LoVo (cell line): ENCODE measurements around the gene CRACR2A.

Experiments
- DNase-seq: peaks from one replicate; pipeline ENCODE4 v3.0.0-alpha.2; 2016; ENCODE audit warnings: low spot score

The CRACR2A gene

DNA sequence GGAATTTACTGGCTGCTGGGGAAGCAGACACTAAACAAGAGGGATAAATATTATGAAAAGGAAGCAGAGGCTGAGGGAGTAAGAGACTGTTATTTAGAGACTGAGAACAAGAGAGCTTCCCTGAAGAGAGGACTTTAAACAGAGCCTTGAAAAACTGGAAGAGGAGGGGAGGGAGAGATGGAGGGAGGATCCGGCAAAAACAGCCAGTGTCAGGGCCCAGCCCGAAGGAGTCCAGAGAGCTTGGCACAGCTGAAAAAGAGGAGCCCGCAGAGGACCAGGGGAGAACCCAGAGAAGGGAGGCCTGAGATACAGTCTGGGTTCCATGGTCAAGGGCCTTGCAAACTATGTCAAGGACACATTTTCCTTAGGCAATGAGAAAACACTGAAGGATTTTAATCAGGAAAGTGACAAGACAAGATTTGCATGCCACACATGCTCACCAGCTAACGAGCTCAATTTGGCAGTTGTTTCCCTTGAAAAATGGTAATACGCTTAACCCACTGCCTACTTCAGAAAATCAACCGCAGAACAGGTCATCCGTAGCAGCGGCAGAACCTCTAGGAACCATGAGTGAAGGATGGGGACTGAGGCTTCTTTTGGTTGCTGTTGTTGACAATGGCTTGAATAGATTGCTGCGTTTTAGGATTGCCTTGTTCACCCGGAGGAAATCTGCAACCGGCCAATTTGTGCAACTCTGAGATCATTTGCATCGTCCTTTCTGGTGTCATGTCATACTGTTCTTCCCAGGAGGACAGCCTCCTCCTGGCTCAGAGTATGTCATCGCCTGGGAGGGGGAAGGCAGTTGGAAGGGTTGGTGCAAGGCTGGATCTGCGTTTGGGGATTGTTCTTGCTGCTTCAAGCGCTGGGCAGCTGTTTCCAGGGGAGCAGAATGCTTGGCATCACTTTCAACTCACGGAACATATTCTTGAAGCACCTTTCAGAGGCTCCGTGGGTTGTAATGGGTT lies 153.7 kb downstream of the CRACR2A start:
- no peak for DNase-seq

GRCh38 chr12:3597526-3598210 lies 155.2 kb downstream of the CRACR2A start:
- no peak for DNase-seq

DNA sequence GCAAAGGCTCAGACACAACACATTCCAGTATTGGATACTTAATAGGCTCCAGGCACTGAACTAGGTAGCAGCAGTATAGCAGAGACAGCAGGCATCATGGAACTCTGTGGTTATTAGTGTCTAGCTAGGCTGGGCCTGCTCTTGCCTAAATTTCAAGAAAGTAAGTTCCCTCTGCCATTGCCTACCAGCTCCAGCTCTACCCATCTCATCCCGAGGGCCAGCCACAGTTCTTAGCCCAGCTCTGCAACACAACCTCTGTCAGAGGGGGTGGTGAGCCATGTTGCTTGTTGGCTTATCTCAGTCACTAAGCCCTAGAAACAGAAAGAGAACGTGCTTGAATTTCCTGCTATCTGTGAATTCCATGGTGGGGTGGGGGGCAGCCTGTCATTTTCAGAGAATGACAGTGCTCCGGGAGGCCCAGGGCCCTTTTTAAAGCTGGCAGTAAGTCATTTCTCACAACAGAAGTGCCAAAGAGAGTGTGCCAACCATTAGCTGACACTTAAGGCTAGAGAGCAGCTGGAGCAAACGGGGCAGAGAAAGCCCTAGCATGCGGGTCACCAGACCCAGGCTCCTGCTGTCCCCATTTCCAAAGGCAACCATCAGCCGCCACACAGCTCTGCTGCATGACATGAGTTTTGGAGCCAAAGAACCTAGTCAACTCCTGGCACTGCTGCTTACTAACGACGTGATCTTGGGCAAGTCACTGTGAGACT lies 156.1 kb downstream of the CRACR2A start:
- DNase-seq: no peak

GRCh38 chr12:3595721-3596120 lies 157.2 kb downstream of the CRACR2A start:
- no peak for DNase-seq

DNA sequence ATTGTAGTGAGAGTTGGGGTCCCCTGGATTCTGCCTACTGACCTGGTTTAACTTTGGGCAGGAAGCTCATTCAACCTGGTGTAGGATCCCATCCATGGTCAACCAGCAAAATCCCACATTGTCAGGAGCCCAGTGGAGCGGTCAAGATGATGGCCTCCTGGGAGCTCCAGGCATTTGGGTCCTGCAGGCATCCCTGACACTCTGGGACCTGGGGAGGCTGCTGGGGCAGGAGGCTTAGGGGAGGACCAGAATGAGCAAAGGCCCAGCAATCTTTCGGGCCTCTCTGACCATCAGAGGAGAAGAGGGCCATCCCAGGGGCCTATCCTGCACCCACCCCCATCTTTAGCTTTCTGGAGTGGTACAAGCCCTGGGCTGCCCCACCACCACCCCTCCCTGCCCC lies 157.9 kb downstream of the CRACR2A start:
- no peak for DNase-seq

- no peak for DNase-seq
Measured at GRCh38 chr12:3593906-3594483, 158.9 kb downstream of the CRACR2A start.

DNA sequence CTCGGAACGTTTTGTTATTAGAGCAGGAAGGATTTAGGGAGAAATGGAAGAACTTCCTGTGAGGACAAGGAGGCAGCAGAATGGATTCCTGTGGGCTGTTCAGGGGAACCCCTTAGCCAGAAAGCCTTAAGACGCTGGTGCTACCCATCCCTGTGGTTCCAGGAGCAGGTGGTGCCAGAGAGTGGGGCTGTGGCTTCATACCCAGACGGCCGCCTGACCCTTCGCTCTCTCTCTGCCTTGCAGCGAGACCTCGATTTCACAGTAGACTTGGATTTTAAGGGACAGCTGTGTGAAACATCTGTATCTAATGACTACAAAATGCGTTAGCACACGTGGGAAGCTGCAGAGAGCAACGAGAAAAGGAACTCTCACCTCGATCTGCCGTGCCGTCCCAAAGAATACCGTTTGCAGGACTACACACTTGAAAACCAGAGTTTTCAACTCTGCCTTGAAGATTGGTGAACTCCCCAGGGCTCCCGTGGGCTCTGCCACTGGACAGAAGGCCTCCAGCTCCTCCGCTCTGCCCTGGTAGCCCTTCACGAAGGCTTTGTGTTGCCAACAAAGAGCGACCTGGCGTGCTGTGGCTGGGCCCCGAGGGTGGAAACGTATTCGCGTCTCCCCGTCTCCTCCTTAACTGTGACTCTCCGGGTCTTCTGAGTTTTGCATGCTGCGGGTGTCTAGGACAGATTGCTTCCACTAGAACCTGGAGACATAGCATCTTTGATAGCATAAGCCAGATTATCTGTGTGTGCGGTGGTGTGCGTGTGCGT lies 159.9 kb downstream of the CRACR2A start:
- DNase-seq: no peak

GRCh38 chr12:3589745-3590144 lies 163.2 kb downstream of the CRACR2A start:
- DNase-seq: no peak

- DNase-seq: no peak
Measured at GRCh38 chr12:3587402-3588013, 165.4 kb downstream of the CRACR2A start.

GRCh38 chr12:3583656-3584334 lies 169.1 kb downstream of the CRACR2A start:
- no peak for DNase-seq

DNA sequence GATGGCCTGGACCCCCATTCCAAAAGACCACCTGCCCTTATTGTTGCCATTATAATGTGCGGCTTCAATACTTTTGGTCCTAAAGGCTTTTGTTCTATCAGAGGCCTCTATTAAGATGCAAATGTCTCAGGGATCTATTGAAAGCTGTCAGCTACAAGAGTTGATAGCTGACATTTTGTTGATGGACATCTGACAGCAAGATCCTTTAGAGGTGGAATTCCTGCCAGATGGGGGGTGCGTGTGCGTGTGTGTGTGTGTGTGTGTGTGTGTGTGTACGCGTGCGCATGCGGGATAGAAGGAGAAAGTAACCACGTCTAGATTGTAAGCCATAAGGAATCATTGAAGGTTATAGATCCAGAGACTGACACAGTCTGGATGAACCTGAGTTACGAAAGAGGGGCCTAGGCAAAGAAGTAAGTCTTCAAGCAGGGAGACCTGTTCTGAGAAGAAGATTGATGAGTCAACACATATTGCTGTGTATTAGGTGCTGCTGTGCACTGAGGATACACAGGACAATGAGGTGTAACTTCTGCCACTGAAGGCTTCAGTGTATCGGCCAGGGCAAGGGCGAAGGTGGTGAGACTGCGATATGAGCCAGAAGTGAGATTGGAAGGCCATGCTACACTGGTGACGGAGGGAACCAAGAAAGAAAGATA lies 172.7 kb downstream of the CRACR2A start:
- no peak for DNase-seq

DNA sequence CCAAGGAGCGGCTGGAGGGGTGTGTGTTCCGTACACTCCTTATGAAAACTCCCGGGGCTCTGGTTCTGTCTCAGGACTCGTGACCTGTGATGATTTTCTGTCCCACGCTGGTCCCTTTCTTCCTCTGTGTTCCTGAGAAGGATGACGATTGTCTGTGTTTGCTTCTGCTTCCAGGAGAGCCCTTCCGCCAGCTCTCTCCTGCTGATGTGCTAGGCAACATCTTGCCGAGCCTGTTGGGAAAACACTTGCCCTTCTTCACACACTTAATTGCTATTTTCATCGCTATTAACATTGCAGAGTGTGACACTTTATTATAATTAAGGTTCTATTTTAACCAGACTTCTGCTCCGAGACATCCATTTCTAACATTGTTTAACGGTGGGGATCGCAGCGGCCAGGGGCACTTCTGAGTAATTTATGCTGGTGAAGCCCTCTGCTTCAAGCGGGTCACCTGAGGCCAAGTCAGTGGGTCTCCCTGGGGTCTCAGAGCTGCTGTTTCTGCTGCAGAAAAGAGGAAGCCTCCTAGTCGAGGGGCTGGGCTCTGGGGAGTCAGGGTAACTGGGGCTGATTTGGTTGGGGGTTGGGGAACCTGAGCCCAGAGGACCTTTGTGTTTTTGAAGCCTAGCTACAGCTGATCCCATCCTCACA lies 173.3 kb downstream of the CRACR2A start:
- DNase-seq: no peak

GRCh38 chr12:3578557-3578956 lies 174.4 kb downstream of the CRACR2A start:
- DNase-seq: no peak

GRCh38 chr12:3576891-3577290 lies 176.0 kb downstream of the CRACR2A start:
- DNase-seq: no peak

GRCh38 chr12:3574986-3575385 lies 177.9 kb downstream of the CRACR2A start:
- DNase-seq: no peak

DNA sequence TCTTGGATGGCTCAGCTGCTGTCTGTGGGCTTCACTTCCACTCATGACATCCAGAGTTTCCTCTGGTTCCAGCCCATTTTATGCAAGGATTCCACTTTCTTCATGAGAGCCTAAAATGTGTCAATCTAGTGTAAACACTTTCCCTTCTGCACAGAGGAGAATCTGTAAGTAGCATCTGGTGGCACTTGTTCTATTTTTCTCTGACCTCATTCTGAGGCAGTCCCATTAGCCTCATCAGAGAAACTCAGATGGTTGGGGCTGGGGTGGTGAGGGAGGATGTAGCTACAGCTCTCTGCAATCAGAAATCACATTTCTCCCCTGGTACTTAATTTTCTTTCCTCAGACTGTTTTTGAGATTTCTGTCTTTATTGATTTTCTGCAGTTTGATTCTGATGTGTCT lies 180.3 kb downstream of the CRACR2A start:
- no peak for DNase-seq

DNA sequence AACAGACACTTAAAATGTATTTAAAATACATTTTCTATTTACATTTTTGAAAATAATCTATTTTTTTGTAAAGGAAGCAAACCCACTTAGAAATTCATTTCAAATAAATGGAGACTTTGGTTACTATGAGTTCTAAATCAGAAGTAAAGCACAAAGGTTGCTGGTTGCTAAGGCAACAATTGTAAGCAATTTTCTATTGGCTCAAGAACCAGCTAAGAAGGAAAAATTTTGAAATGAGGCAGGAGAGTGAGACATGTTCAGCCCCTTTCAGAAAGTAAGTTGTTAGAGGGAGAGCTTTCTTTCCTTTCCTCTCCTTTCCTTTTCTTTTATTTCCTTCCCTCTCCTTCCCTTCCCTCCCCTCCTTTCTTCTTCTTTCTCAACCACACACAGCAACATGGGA lies 181.2 kb downstream of the CRACR2A start:
- no peak for DNase-seq

- no peak for DNase-seq
Measured at GRCh38 chr12:3571323-3571722, 181.6 kb downstream of the CRACR2A start.

GRCh38 chr12:3568695-3569094 lies 184.2 kb downstream of the CRACR2A start:
- DNase-seq: no peak
